ENCODE data around the gene TEX14. TPM values are rescaled to one million over a fixed set of nuclear protein-coding genes. Genes with fewer than 3 reads are reported as not detected.

TEX14 gene
- total RNA-seq, 1 donor from 2014 or later, result not detected

- no peaks in the 10 kb centered on the region for H3K4me1 ChIP-seq
- no peak overlapping the region for H3K4me3 ChIP-seq
- intact Hi-C loops (cut with DNase I), result no loop called here
- H3K27me3 ChIP-seq, result no peaks in the 10 kb centered on the region
- H3K27ac ChIP-seq, result no peak overlapping the region
- H3K9me3 ChIP-seq, result no peaks in the 10 kb centered on the region
- no peaks in the 10 kb centered on the region for H3K36me3 ChIP-seq
- no peak for DNase-seq (ENCODE audit: extremely low spot score in 2 of 2)
- TF ChIP-seq CTCF (IDR thresholded peaks at IDR 0.05) (no peak), POLR2AphosphoS5 (IDR thresholded peaks at IDR 0.05; ENCODE audit: insufficient read depth in 1 of 2, low read depth in 1 of 2) (no peak), POLR2A (IDR thresholded peaks at IDR 0.05) (no peak)
These were observed 86.4 kb downstream of the TEX14 start for GRCh38 chr17:58605470-58605869.

- intact Hi-C loops (cut with DNase I), result no loop called here
- TF ChIP-seq CTCF (IDR thresholded peaks at IDR 0.05) (no peak), POLR2A (IDR thresholded peaks at IDR 0.05) (no peak), POLR2AphosphoS5 (IDR thresholded peaks at IDR 0.05; ENCODE audit: insufficient read depth in 1 of 2, low read depth in 1 of 2) (no peak)
- H3K4me1 ChIP-seq, result no peaks in the 10 kb centered on the region
- no peak overlapping the region for H3K27ac ChIP-seq
- H3K4me3 ChIP-seq, result no peak overlapping the region
- no peaks in the 10 kb centered on the region for H3K27me3 ChIP-seq
- no peaks in the 10 kb centered on the region for H3K9me3 ChIP-seq
- no peak for DNase-seq (ENCODE audit: extremely low spot score in 2 of 2)
- no peaks in the 10 kb centered on the region for H3K36me3 ChIP-seq
These were observed 89.9 kb downstream of the TEX14 start for GRCh38 chr17:58601976-58602375.

DNA sequence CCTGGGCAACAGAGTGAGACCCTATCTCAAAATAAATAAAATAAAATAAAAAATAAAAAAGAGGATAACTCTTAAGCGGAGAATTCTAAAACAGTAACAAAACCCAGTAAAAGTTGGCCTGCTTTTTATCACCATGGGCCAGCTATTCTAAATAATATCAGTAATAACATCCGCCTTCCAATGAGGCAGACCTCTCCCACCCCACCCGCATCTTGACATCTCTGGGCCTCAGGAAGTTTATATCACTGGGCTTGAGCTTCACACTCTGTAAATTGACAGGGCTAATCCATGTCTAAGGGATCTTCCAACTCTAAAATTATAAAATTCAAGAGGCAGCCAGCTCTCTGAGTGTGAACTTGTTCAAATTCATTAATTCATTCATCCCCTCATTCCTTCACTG is 94.5 kb downstream of the TEX14 start:
- no peak for DNase-seq (ENCODE audit: extremely low spot score in 2 of 2)
- Histone ChIP-seq H3K4me3 (no peak overlapping the region), H3K9me3 (no peaks in the 10 kb centered on the region), H3K27ac (no peak overlapping the region), H3K4me1 (no peaks in the 10 kb centered on the region), H3K27me3 (no peaks in the 10 kb centered on the region), H3K36me3 (no peaks in the 10 kb centered on the region)
- intact Hi-C loops (cut with DNase I), result no loop called here
- TF ChIP-seq POLR2AphosphoS5 (IDR thresholded peaks at IDR 0.05; ENCODE audit: insufficient read depth in 1 of 2, low read depth in 1 of 2) (no peak), CTCF (IDR thresholded peaks at IDR 0.05) (no peak), POLR2A (IDR thresholded peaks at IDR 0.05) (no peak)

DNA sequence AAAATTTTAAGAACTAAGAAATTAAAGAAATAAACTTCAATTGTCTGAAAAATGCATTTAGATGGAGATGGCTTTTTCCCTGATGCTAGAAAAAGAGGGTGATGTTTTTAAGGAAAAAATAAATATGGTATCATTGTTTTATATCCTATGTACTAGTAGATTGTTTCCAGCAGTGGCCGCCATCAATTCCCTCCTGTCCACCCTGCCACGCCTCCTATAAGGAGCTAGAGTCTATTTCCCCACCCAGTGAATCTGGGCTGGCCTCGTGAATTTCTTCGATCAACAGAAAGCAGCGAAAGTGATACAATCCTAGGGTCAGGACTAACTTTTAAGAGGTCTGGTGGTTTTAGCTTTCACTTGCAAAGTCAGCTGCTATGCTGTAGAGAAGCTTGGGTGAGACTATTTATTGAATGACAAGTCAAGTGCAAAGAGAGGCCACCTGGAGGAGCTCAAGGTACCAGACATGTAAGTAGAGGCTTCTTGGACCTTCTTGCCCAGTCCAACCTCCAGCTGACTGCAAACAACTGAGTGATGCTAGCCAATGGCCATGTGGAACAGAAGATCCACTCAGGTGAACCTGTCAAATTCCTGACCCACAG is 96.6 kb downstream of the TEX14 start:
- no peaks in the 10 kb centered on the region for H3K27me3 ChIP-seq
- no peak overlapping the region for H3K27ac ChIP-seq
- TF ChIP-seq CTCF (IDR thresholded peaks at IDR 0.05), result no peak
- no peak for TF ChIP-seq POLR2AphosphoS5 (IDR thresholded peaks at IDR 0.05; ENCODE audit: insufficient read depth in 1 of 2, low read depth in 1 of 2)
- no peak for TF ChIP-seq POLR2A (IDR thresholded peaks at IDR 0.05)
- intact Hi-C loops (cut with DNase I), result no loop called here
- no peaks in the 10 kb centered on the region for H3K36me3 ChIP-seq
- H3K4me3 ChIP-seq, result no peak overlapping the region
- H3K4me1 ChIP-seq, result no peaks in the 10 kb centered on the region
- no peak for DNase-seq (ENCODE audit: extremely low spot score in 2 of 2)
- H3K9me3 ChIP-seq, result no peaks in the 10 kb centered on the region

DNA sequence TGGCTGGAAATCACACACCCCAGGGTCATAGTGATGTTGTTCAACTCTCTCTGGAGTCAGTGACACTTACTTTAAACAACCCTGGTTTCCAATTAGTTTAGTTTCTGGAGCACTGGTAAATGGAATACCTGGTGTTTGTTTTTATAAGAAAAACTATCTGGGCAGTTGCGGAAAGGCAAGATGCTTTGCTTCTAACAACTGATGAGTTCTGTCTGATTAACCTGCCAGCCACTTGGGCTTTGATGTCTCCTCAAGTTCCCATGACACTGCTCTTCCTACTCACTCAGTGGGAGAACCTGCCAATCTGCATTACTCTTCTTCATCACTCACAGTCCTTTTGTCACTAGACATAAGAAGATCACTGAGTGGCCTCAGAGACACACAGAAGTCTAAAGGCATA is 98.7 kb downstream of the TEX14 start:
- no peaks in the 10 kb centered on the region for H3K27me3 ChIP-seq
- no peak for DNase-seq (ENCODE audit: extremely low spot score in 2 of 2)
- intact Hi-C loops (cut with DNase I), result no loop called here
- no peak overlapping the region for H3K27ac ChIP-seq
- no peaks in the 10 kb centered on the region for H3K36me3 ChIP-seq
- no peaks in the 10 kb centered on the region for H3K9me3 ChIP-seq
- no peak for TF ChIP-seq POLR2AphosphoS5 (IDR thresholded peaks at IDR 0.05; ENCODE audit: insufficient read depth in 1 of 2, low read depth in 1 of 2)
- TF ChIP-seq CTCF (IDR thresholded peaks at IDR 0.05), result no peak
- TF ChIP-seq POLR2A (IDR thresholded peaks at IDR 0.05), result no peak
- H3K4me1 ChIP-seq, result no peaks in the 10 kb centered on the region
- H3K4me3 ChIP-seq, result no peak overlapping the region
